NCI-H82 (cell line): ENCODE results near the gene PCDHGA7.
A peak's percentile ranks its signal among the peaks of the same experiment; 100 is the strongest.
"Not testable (repeated sequence)": the region's sequence is repeated elsewhere in the genome, so short reads cannot be mapped to it uniquely, and the experiment has no call there.

ENCODE experiments used
- DNase-seq: peaks from one replicate; lab custom pipeline; 2025; lab: John Stamatoyannopoulos, UW

PCDHGA7 gene

DNA sequence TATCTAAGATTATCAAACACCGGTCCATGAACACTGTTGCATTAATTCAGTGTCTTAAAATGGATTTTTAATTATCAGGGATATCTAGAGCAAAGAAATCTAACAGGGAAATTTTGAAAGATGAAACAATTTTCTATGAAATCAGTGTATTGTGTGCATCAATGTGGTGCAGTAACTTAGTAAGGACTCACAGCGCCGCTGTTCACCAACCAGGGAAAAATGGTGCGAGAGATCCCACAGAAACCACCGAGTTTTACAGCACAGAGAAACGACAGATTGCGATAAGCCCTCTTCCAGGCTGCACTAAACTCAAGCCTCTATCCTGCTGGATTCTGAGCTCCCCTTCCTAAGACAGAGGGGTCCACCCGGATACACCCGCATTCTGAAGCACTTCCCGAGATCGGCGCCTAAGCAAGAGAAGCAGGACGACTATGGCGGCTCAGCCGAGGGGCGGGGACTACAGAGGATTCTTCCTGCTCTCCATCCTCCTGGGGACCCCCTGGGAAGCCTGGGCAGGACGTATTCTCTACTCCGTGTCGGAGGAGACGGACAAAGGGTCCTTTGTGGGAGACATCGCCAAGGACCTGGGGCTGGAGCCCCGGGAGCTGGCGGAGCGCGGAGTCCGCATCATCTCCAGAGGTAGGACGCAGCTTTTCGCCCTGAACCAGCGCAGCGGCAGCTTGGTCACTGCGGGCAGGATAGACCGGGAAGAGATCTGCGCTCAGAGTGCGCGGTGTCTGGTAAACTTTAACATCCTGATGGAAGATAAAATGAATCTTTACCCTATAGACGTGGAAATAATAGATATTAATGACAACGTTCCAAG lies at the start of gene PCDHGA7:
Gene PCDHGA7, plus strand, starts transcription at position 274 of the 826 bp plus-strand sequence. Its CDS starts 158 bp downstream, at position 432.
- peak; percentile 53 for DNase-seq

DNA sequence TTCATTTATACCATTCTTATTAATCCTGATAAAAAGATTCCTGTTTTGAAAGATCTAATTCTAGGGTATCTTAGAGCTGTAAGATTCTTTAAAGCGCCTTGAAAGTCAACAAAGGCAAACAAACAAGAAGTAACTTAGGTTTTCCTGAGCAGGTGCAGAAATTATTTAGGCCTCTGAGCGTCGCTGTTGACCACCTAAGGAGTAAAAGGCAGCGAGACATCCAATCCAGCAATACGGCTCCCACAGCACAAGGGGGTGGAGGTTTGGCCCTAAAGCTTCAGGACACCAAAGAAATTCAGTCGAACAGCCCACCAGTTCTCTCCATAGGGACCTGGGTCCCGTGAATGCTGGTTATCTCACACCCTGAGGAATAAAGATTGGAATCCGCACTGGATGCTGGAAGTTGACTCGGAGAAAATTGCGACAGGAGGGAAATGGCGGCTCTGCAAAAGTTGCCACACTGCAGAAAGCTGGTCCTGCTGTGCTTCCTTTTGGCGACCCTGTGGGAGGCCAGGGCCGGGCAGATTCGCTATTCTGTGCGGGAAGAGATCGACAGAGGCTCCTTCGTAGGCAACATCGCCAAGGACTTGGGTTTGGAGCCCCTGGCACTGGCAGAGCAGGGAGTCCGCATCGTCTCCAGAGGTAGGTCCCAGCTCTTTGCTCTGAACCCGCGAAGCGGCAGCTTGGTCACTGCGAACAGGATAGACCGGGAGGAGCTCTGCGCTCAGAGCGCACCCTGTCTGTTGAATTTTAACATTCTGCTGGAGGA lies 43.8 kb upstream of the PCDHGA7 start, which contains the start of gene PCDHGA2:
Gene PCDHGA2, plus strand, starts transcription at position 223 of the 769 bp plus-strand sequence.
- peak; percentile 21 for DNase-seq

DNA sequence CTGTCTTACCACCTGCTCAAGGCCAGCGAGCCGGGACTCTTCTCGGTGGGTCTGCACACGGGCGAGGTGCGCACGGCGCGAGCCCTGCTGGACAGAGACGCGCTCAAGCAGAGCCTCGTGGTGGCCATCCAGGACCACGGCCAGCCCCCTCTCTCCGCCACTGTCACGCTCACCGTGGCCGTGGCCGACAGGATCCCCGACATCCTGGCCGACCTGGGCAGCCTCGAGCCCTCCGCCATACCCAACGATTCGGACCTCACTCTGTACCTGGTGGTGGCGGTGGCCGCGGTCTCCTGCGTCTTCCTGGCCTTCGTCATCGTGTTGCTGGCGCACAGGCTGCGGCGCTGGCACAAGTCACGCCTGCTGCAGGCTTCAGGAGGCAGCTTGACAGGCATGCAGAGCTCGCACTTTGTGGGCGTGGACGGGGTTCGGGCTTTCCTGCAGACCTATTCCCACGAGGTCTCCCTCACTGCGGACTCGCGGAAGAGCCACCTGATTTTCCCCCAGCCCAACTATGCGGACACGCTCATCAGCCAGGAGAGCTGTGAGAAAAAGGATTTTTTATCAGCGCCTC lies 41.7 kb upstream of the PCDHGA7 start:
- not testable (repeated sequence) for DNase-seq

DNA sequence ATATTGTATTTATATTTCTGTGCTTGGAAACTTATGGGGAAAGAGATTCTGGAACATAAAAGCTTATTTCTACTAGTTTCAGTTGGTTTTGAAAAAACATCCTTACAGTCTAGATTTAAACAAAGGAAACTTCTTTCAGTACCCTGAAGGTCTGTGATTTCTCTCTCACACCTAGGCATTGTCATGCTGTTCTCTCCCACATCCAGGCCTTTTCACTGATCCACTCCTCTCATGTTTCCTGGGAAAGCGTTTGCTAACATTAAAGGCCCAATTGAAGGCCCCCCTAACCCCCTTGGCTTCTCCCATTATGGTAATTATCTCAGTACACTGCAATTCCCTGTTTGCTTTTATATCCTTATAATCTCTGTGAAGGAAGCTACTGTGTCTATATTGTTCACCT lies 39.8 kb upstream of the PCDHGA7 start:
- DNase-seq = no peak

DNA sequence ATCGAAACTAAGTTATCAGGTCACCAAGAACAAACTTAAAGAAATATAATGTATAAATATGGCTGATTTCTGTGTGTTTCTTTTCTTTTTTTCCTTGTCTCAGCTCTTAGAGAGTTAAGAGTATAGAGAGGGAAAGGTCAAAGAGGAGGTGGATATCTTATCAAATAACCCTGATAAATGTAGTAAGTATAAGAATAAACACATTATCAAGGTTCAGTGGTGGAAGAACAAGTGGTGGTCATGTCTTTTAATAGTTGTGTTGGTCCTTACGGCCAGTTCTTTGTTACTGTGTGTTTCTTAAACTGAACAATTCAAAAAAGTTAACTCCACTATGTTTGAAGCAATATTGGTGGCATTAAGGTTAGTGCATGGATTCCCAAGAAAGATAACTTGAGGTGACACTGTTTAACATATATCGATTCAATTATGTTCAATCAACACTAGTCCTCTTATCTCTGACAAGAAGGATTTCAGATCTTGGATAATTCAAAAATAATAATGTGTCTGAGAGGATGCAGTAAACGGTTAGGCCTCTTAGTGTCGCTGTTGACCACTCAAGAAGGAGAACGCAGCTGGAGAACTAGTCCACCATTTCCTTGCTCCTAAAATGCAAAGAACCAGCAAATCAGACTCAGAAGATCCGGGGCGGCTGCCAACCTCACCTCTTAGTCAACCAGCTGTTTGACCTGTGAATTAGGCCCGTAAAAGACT lies 39.1 kb upstream of the PCDHGA7 start, which contains the start of gene PCDHGA3:
Gene PCDHGA3, plus strand, starts transcription at position 588 of the 711 bp plus-strand sequence. CDS start 205 bp downstream, outside the sequence.
- peak; percentile 16 for DNase-seq

DNA sequence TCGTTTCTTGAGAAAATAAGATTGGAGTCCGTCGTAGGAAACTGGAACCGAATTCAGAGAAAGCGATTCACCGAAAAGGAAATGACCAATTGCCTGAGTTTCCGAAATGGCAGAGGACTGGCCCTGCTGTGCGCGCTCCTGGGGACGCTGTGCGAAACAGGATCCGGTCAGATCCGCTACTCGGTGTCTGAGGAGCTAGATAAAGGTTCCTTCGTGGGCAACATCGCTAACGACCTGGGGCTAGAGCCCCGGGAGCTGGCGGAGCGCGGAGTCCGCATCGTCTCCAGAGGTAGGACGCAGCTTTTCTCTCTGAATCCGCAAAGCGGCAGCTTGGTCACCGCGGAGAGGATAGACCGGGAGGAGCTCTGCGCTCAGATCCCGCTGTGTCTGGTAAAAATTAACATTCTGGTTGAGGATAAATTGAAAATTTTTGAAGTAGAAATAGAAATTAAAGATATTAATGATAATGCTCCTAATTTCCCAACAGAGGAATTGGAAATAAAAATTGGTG lies 38.5 kb upstream of the PCDHGA7 start:
- DNase-seq = no peak

DNA sequence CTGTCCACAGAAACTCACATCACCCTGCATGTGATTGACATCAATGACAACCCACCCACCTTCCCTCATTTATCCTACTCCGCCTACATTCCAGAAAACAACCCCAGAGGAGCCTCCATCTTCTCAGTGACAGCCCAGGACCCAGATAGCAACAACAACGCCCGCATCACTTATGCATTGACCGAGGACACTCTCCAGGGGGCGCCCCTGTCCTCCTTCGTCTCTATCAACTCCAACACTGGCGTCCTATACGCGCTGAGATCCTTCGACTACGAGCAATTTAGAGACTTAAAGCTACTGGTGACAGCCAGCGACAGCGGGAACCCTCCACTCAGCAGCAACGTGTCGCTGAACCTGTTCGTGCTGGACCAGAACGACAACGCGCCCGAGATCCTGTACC lies 37.2 kb upstream of the PCDHGA7 start:
- DNase-seq = no peak

DNA sequence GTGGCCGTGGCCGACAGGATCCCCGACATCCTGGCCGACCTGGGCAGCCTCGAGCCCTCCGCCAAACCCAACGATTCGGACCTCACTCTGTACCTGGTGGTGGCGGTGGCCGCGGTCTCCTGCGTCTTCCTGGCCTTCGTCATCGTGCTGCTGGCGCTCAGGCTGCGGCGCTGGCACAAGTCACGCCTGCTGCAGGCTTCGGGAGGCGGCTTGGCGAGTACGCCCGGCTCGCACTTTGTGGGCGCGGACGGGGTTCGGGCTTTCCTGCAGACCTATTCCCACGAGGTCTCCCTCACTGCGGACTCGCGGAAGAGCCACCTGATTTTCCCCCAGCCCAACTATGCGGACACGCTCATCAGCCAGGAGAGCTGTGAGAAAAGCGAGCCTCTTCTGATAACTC lies 36.5 kb upstream of the PCDHGA7 start:
- DNase-seq = not testable (repeated sequence)

DNA sequence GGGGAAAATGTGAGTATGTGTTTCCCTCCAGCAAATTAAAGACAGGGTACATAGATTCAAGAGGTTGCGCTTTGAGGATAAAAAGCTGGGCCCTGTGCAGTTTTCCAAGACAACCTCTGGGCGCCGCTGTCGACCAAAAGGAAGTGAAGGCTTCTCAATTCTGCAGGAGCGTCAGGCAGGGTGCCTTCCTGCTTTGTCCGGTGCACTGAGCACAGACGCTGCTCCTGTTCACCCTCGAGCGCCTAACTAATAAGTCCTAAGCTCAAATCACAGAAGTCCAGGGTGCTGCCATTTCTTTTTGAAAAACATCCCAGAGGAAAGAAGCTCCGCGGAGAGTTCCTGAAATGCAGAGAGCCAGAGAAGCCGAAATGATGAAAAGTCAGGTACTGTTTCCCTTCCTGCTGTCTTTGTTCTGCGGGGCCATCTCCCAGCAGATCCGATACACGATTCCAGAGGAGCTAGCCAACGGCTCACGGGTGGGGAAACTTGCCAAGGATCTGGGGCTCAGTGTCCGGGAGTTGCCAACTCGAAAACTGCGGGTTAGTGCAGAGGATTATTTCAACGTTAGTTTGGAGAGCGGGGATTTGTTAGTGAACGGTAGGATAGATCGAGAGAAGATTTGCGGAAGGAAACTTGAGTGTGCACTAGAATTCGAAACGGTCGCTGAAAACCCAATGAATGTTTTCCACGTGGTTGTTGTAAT lies 32.5 kb upstream of the PCDHGA7 start, which contains the start of gene PCDHGB1:
Gene PCDHGB1, plus strand, starts transcription at position 183 of the 703 bp plus-strand sequence. Its CDS starts 162 bp downstream, at position 345.
- peak; percentile 78 for DNase-seq

DNA sequence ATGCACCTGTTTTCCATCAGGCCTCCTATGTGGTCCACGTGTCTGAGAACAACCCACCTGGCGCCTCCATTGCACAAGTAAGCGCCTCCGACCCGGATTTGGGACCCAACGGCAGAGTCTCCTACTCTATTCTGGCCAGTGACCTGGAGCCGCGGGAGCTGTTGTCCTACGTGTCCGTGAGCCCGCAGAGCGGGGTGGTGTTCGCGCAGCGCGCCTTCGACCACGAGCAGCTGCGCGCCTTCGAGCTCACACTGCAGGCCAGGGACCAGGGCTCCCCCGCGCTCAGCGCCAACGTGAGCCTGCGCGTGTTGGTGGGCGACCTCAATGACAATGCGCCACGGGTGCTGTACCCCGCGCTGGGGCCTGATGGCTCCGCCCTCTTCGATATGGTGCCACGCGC lies 31.0 kb upstream of the PCDHGA7 start:
- DNase-seq = no peak

DNA sequence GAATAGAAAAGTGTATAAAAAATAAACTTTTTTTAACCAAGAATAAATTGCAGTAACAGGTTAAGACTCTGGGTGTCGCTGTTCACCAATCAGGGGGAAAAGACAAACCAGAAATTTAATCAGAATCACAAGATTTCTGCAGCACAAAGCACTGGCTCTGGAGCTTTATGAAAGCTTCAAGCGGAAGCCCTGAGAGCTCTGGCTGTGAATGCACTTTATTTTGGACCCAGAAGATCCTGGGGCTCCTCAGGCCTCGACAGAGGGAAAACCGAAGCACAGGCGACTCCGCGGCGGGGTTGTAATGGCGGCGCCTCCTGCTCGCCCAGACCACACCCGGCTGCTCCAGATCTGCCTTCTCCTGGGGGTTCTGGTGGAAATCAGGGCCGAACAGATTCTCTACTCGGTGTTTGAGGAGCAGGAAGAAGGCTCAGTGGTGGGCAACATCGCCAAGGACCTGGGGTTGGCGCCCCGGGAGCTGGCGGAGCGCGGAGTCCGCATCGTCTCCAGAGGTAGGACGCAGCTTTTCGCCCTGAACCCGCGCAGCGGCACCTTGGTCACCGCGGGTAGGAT lies 27.6 kb upstream of the PCDHGA7 start, which contains the start of gene PCDHGA4:
Gene PCDHGA4, plus strand, starts transcription at position 122 of the 570 bp plus-strand sequence. Its CDS starts 87 bp downstream, at position 209.
- DNase-seq = no peak

DNA sequence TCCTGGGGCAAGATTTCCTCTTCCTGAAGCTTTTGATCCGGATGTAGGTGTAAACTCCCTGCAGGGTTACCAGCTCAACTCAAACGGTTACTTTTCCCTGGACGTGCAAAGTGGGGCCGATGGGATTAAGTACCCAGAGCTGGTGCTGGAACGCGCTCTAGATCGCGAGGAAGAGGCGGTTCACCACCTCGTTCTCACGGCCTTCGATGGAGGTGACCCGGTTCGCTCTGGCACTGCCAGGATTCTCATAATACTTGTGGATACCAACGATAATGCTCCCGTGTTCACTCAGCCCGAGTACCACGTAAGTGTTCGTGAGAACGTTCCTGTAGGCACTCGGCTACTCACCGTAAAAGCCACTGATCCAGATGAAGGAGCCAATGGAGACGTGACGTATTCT lies 26.9 kb upstream of the PCDHGA7 start:
- DNase-seq = no peak

DNA sequence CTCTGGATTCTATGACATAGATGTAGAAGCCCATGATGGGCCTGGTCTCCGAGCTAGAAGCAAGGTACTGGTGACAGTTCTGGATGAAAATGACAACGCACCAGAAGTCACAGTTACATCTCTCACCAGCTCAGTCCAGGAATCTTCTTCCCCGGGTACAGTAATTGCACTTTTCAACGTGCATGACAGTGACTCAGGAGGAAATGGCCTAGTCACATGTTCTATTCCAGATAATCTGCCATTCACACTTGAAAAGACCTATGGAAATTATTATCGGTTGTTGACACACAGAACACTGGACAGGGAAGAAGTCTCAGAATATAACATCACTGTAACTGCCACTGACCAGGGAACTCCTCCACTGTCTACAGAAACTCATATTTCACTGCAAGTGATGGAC lies 26.4 kb upstream of the PCDHGA7 start:
- no peak for DNase-seq

DNA sequence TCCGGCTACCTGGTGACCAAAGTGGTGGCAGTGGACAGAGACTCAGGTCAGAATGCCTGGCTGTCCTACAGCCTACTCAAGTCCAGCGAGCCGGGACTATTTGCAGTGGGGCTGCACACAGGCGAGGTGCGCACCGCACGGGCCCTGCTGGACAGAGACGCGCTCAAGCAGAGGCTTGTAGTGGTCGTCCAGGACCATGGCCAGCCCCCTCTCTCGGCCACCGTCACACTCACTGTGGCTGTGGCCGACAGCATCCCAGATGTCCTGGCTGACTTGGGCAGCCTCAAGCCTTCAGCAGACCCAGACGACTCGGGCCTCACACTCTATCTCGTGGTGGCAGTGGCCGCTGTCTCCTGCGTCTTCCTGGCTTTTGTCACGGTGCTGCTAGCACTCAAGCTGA lies 25.6 kb upstream of the PCDHGA7 start:
- no peak for DNase-seq

DNA sequence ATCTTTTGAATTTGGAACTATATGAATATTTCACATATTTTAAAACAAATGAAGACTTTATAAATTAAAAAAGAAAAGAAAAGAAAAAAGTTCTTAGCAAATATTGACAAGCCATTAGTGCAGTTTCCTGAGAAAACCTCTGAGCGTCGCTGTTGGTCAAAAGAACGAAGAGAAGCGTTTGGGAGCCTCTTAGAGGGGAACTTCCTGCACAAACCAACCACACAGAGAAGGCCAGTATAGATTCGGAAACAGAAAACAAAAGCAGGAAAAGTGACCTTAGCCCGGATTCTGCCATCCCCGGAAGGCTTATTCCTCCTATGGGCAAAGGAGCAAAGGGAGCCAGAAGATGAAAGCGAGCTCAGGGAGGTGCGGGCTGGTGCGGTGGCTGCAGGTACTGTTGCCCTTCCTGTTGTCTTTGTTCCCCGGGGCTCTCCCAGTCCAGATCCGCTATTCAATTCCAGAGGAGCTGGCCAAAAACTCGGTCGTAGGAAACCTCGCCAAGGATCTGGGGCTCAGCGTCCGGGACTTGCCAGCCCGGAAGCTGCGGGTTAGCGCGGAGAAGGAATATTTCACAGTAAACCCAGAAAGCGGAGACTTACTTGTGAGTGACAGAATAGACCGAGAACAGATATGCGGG lies 22.6 kb upstream of the PCDHGA7 start, which contains the start of gene PCDHGB2:
Gene PCDHGB2, plus strand, starts transcription at position 205 of the 637 bp plus-strand sequence. Its CDS starts 142 bp downstream, at position 347.
- DNase-seq = peak; percentile 4

DNA sequence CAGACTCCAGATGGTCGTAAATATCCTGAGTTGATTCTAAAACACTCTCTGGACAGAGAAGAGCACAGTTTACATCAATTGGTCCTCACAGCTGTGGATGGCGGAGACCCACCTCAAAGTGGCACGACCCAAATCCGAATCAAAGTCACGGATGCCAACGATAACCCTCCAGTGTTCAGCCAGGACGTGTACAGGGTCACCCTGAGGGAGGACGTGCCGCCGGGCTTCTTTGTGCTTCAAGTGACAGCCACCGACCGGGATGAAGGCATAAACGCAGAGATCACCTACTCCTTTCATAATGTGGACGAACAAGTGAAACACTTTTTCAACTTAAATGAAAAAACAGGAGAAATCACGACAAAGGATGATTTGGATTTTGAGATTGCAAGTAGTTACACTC lies 21.9 kb upstream of the PCDHGA7 start:
- no peak for DNase-seq

DNA sequence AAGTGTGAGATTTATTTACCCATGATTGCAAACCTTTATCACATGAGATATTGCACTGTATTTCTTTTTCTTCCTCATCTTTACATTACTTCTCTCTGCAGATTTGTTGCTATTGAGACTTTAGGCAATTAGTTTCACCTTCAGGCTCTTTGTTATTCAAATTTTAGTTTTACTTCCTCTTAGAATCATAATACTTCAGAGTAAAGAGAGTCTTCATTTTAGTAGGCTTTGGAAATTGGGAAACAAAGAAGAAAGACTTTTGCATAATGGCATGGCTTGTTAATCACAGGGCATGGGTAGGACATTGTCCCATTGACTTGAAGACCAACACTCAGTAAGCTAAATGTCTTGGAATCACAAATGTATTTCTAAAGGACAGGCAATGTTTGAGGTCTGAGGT lies 19.8 kb upstream of the PCDHGA7 start:
- DNase-seq = no peak

DNA sequence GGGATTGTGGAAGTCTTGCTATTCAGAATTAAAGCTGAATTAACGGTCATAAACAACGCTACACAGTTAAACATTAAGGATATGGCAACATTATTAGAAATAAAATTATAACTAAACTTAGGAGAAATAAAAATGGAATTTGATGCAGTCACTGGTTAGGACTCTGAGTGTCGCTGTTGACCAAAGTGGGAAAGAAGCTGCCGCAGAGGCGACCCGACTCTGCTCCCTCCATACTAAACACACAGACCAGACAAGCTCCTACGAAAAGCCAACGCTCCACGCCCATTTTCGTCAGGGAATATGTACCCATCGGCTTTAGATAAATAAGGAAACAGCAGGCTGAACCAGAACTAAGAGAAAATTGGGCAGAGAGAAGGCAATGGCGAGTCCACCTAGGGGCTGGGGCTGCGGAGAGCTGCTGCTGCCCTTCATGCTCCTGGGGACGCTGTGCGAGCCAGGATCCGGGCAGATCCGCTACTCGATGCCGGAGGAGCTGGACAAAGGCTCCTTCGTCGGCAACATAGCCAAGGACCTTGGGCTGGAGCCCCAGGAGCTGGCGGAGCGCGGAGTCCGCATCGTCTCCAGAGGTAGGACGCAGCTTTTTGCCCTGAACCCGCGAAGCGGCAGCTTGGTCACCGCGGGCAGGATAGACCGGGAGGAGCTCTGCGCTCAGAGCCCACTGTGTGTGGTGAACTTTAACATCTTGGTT lies 18.4 kb upstream of the PCDHGA7 start, which contains the start of gene PCDHGA5:
Gene PCDHGA5, plus strand, starts transcription at position 211 of the 709 bp plus-strand sequence. Its CDS starts 169 bp downstream, at position 380.
- no peak for DNase-seq
